Sigmoid colon (tissue), 7 donors: Measurements from ENCODE around the gene SPNS2. TPM values are rescaled to one million over a fixed set of nuclear protein-coding genes. Genes with fewer than 3 reads are reported as not detected.
A peak's percentile ranks its signal among the peaks of the same experiment; 100 is the strongest.

Experiments
- DNase-seq: peaks from one replicate; pipeline ENCODE4 v3.0.0-alpha.2; 2019
- H3K27ac ChIP-seq, 4 donors: fragments of 200-600 bp; sonication (generic); one replicate each; pipeline ENCODE4 v1.5.1; 2016 to 2019; ENCODE audit warnings: mild to moderate bottlenecking in 1 of 4
- H3K27me3 ChIP-seq, 3 donors: fragments of 200-600 bp; sonication (generic); one replicate each; pipeline ENCODE4 v1.5.1; 2019; ENCODE audit warnings: mild to moderate bottlenecking in 1 of 3
- H3K36me3 ChIP-seq, 4 donors: fragments of 200-600 bp; sonication (generic); one replicate each; pipeline ENCODE4 v1.5.1; 2016 to 2019
- H3K4me1 ChIP-seq, 4 donors: fragments of 200-600 bp; sonication (generic); one replicate each; pipeline ENCODE4 v1.5.1; 2017 to 2019
- H3K4me3 ChIP-seq, 4 donors: fragments of 200-600 bp; sonication (generic); one replicate each; pipeline ENCODE4 v1.5.1; 2017 to 2019; ENCODE audit warnings: mild to moderate bottlenecking in 2 of 4, moderate library complexity in 1 of 4
- H3K9me3 ChIP-seq, 4 donors: fragments of 200-600 bp in 3 of 4; sonication (generic) in 3 of 4; one replicate each; pipeline versions ENCODE4 v1.5.1 to v1.6.1; 2013 to 2019
- CTCF ChIP-seq, 4 experiments: fragments of 450-650 bp in 3 of 4; fragments of 200-600 bp in 1 of 4; IDR thresholded peaks; one replicate each; pipeline ENCODE4 v1.5.1; 2016 to 2019; ENCODE audit warnings: antibody characterized with exemption in 4 of 4, mild to moderate bottlenecking in 3 of 4, moderate library complexity in 2 of 4
- EP300 ChIP-seq, 4 donors: sonication (generic); formaldehyde crosslinking; IDR thresholded peaks; one replicate each; pipeline ENCODE4 v1.6.1; 2017; ENCODE audit warnings: antibody characterized with exemption in 4 of 4
- POLR2A ChIP-seq, 2 donors: fragments of 450-650 bp; IDR thresholded peaks; one replicate each; pipeline ENCODE4 v1.6.1; 2016; ENCODE audit warnings: antibody characterized with exemption in 2 of 2, mild to moderate bottlenecking in 2 of 2, moderate library complexity in 2 of 2
- POLR2AphosphoS5 ChIP-seq, 4 donors: sonication (generic); formaldehyde crosslinking; IDR thresholded peaks; one replicate each; pipeline ENCODE4 v1.6.1; 2017; ENCODE audit warnings: antibody characterized with exemption in 4 of 4
- WGBS, 2 donors: extraction: QIAGEN DNeasy Blood & Tissue Kit; methylation state at CpG; one replicate each; pipeline ENCODE4 v1.1.7; 2013; 5-methylcytosine and 5-hydroxymethylcytosine counted together
- intact Hi-C: fragments of 100-400 bp; cut with DNase I; formaldehyde crosslinking; loops from one replicate; pipeline ENCODE4 v1.15.1; 2023
- polyA plus RNA-seq, 3 donors: library from polyadenylated mRNA; stranded (reverse); fragments of 200-250 nt; gene quantifications; one replicate each; pipeline ENCODE4 v1.2.3, GENCODE V29; 2013
- total RNA-seq, 4 donors: library from RNA; depleted of rRNA; stranded (reverse); fragments of >200 nt; gene quantifications; one replicate each; pipeline ENCODE4 v1.1.0, GENCODE V29; 2016
- donor health status: healthy with polysubstance abuse.
- donor health status: Bipolar disorder and iron deficiency.
- donor health status: healthy.

SPNS2 gene
- total and polyA plus RNA-seq, 7 donors = 5.3 to 40.5 (median 9.8) TPM

- no peaks in the 10 kb centered on the region for H3K27me3 ChIP-seq
- DNase-seq = peak; percentile 54
- WGBS, 2 donors = 88 to 90% methylated on average over 24 of the region's 24 CpGs
- intact Hi-C loops = no loop called here
- peaks cover 4 to 97% (median 65%) of the 10 kb centered on the region in 4 donors for H3K36me3 ChIP-seq
- H3K27ac ChIP-seq = no peak overlapping the region
- H3K9me3 ChIP-seq = no peaks in the 10 kb centered on the region
- no peak overlapping the region for H3K4me3 ChIP-seq
- peaks cover 0 to 4% (median 3%) of the 10 kb centered on the region in 4 donors for H3K4me1 ChIP-seq
- TF ChIP-seq EP300 (IDR thresholded peaks at IDR 0.05) (no peak), CTCF (IDR thresholded peaks at IDR 0.05) (no peak), POLR2A (IDR thresholded peaks at IDR 0.05) (no peak), POLR2AphosphoS5 (IDR thresholded peaks at IDR 0.05) (no peak)
Measured at GRCh38 chr17:4548721-4549531, 50.2 kb downstream of the SPNS2 start.

GRCh38 chr17:4549781-4550533, 51.3 kb downstream of the SPNS2 start:
- Histone ChIP-seq H3K9me3 (no peaks in the 10 kb centered on the region), H3K36me3 (peaks cover 4 to 87% (median 55%) of the 10 kb centered on the region in 4 donors)

GRCh38 chr17:4550534-4551039, 51.9 kb downstream of the SPNS2 start:
- Histone ChIP-seq H3K4me1 (peaks cover 0 to 15% (median 12%) of the 10 kb centered on the region in 4 donors), H3K27ac (no peak overlapping the region), H3K4me3 (no peak overlapping the region), H3K36me3 (peaks cover 4 to 81% (median 50%) of the 10 kb centered on the region in 4 donors), H3K27me3 (no peaks in the 10 kb centered on the region), H3K9me3 (no peaks in the 10 kb centered on the region)
- 96 to 98% methylated on average over 16 of the region's 16 CpGs for WGBS, 2 donors
- intact Hi-C loops = no loop called here
- no peak for DNase-seq
- no peak for TF ChIP-seq CTCF (IDR thresholded peaks at IDR 0.05)
- no peak for TF ChIP-seq POLR2AphosphoS5 (IDR thresholded peaks at IDR 0.05)
- no peak for TF ChIP-seq EP300 (IDR thresholded peaks at IDR 0.05)
- TF ChIP-seq POLR2A (IDR thresholded peaks at IDR 0.05) = no peak

More at GRCh38 chr17:4549781-4550533, 51.3 kb downstream of the SPNS2 start:
- DNase-seq = peak; percentile 62
- no peak for TF ChIP-seq CTCF (IDR thresholded peaks at IDR 0.05)
- no peak for TF ChIP-seq POLR2AphosphoS5 (IDR thresholded peaks at IDR 0.05)
- no peak overlapping the region for H3K27ac ChIP-seq
- no peak overlapping the region for H3K4me3 ChIP-seq
- H3K27me3 ChIP-seq = no peaks in the 10 kb centered on the region
- H3K4me1 ChIP-seq = peaks cover 0 to 14% (median 12%) of the 10 kb centered on the region in 4 donors
- 94 to 95% methylated on average over 25 of the region's 25 CpGs for WGBS, 2 donors
- intact Hi-C loops = no loop called here

- TF ChIP-seq CTCF (IDR thresholded peaks at IDR 0.05) = no peak
- no peak for TF ChIP-seq POLR2AphosphoS5 (IDR thresholded peaks at IDR 0.05)
- TF ChIP-seq EP300 (IDR thresholded peaks at IDR 0.05) = no peak
- H3K36me3 ChIP-seq = peaks cover 4 to 77% (median 45%) of the 10 kb centered on the region in 4 donors
- H3K4me1 ChIP-seq = peaks cover 0 to 21% (median 18%) of the 10 kb centered on the region in 4 donors
- no peak overlapping the region for H3K4me3 ChIP-seq
- H3K27me3 ChIP-seq = no peaks in the 10 kb centered on the region
- no peak for DNase-seq
- 86 to 90% methylated on average over 8 of the region's 8 CpGs for WGBS, 2 donors
- intact Hi-C loops = no loop called here
- no peaks in the 10 kb centered on the region for H3K9me3 ChIP-seq
- H3K27ac ChIP-seq = no peak overlapping the region
Measured at GRCh38 chr17:4551141-4551540, 52.5 kb downstream of the SPNS2 start.
